GM12878 (cell line): ENCODE results near the gene ZMIZ1. TPM values are rescaled to one million over a fixed set of nuclear protein-coding genes. Genes with fewer than 3 reads are reported as not detected.

Experiments used
- ATAC-seq: fragments of 200-7000 bp; cut with Tn5 transposase; 3 replicates; pipeline ENCODE4 v1.9.1; 2020; ENCODE audit warnings: mild to moderate bottlenecking, moderate library complexity
- BruUV-seq: library from RNA; stranded (reverse); fragments of 400-500 nt; replicated peaks from 2 replicates; lab custom pipeline; 2021; lab: Mats Ljungman, UMichigan
- CTCF ChIA-PET: fragments of 300-600 bp; sonication (Branson Sonifier 250); formaldehyde crosslinking; extraction: SDS; loops from one replicate; lab custom pipeline; 2021; ENCODE audit warnings: inconsistent platforms; lab: Yijun Ruan, JAX
- POLR2A ChIA-PET: fragments of 350-600 bp; formaldehyde crosslinking; extraction: SDS; loops from one replicate; lab custom pipeline; 2021; ENCODE audit warnings: inconsistent platforms; lab: Charles Lee
- RAD21 ChIA-PET: fragments of 300-600 bp; sonication (Branson Sonifier 250); formaldehyde crosslinking; loops from one replicate; lab custom pipeline; 2023; ENCODE audit warnings: antibody characterized with exemption; ENCODE audit not compliant: unreplicated experiment; lab: Charles Lee
- SMC1A ChIA-PET: fragments of 300-600 bp; sonication (Branson Sonifier 250); formaldehyde crosslinking; loops from one replicate; lab custom pipeline; 2023; ENCODE audit not compliant: unreplicated experiment, uncharacterized antibody; lab: Charles Lee
- DNase-seq: peaks from one replicate; pipeline ENCODE4 v3.0.0-alpha.2; 2011; ENCODE audit warnings: low read depth, low spot score
- FAIRE-seq: peaks from 3 replicates; lab custom pipeline; 2011; peaks lifted over from hg19 to GRCh38; lab: Jason Lieb, UNC
- H2AFZ ChIP-seq: 2 replicates; pipeline ENCODE4 v1.6.0; 2011; ENCODE audit warnings: low read depth, low read length, control low read depth; ENCODE audit not compliant: control insufficient read depth
- H3K27ac ChIP-seq: 2 replicates; pipeline ENCODE4 v1.5.1; 2011; ENCODE audit warnings: control low read depth; ENCODE audit not compliant: control insufficient read depth, insufficient read depth
- H3K27me3 ChIP-seq, 2 experiments: replicated peaks in 1 of 2; 2 replicates each; pipeline versions ENCODE4 v1.6.0 to v1.6.1; 2011; ENCODE audit warnings: low read length in 1 of 2; ENCODE audit not compliant: control insufficient read depth in 2 of 2, insufficient read depth in 2 of 2
- H3K36me3 ChIP-seq, 2 experiments: 2 replicates each; pipeline ENCODE4 v1.5.1; 2011; ENCODE audit warnings: low read length in 1 of 2; ENCODE audit not compliant: control insufficient read depth in 2 of 2, insufficient read depth in 2 of 2
- H3K4me1 ChIP-seq: 2 replicates; pipeline ENCODE4 v1.6.1; 2011; ENCODE audit warnings: mild to moderate bottlenecking, low read length, moderate library complexity, mixed read lengths; ENCODE audit not compliant: control insufficient read depth, insufficient read depth
- H3K4me2 ChIP-seq: 2 replicates; pipeline ENCODE4 v1.6.0; 2011; ENCODE audit warnings: control low read depth; ENCODE audit not compliant: control insufficient read depth, insufficient read depth
- H3K4me3 ChIP-seq: fragments of 200-600 bp; sonication (generic); 2 replicates; pipeline ENCODE4 v1.5.1; 2016
- H3K79me2 ChIP-seq: 2 replicates; pipeline ENCODE4 v1.6.0; 2011; ENCODE audit warnings: low read length; ENCODE audit not compliant: control insufficient read depth, insufficient read depth
- H3K9ac ChIP-seq: 2 replicates; pipeline ENCODE4 v1.8.0; 2011; ENCODE audit warnings: low read length, control low read depth, mixed read lengths; ENCODE audit not compliant: control insufficient read depth, insufficient read depth
- H3K9me3 ChIP-seq: replicated peaks from 3 replicates; pipeline ENCODE4 v1.5.1; 2011; ENCODE audit warnings: mild to moderate bottlenecking, low read length; ENCODE audit not compliant: control insufficient read depth, insufficient read depth
- H4K20me1 ChIP-seq: 2 replicates; pipeline ENCODE4 v1.6.0; 2011; ENCODE audit not compliant: control insufficient read depth, insufficient read depth
- BCLAF1 ChIP-seq: fragments of 450-650 bp; IDR thresholded peaks from 2 replicates; pipeline ENCODE4 v1.6.1; 2017; ENCODE audit warnings: antibody characterized with exemption, mild to moderate bottlenecking, moderate library complexity
- CBFB ChIP-seq: IDR thresholded peaks from 2 replicates; pipeline ENCODE4 v1.6.1; 2016; ENCODE audit warnings: antibody characterized with exemption, low read depth
- CBX3 ChIP-seq: fragments of 200-600 bp; sonication (generic); IDR thresholded peaks from 2 replicates; pipeline ENCODE4 v1.6.1; 2016; ENCODE audit warnings: low read depth, borderline replicate concordance
- EED ChIP-seq: sonication (generic); IDR thresholded peaks from 2 replicates; pipeline ENCODE4 v1.6.1; 2016; ENCODE audit warnings: antibody characterized with exemption, low read depth
- EZH2 ChIP-seq: IDR thresholded peaks from 2 replicates; pipeline ENCODE4 v1.6.1; 2012; ENCODE audit warnings: low read depth, mild to moderate bottlenecking, control low read depth, inconsistent platforms, low read length, borderline replicate concordance; ENCODE audit not compliant: control insufficient read depth
- LARP7 ChIP-seq: fragments of 450-650 bp; IDR thresholded peaks from 2 replicates; pipeline ENCODE4 v1.6.1; 2017; ENCODE audit warnings: mild to moderate bottlenecking
- MAX ChIP-seq: IDR thresholded peaks from 2 replicates; pipeline ENCODE4 v1.6.1; 2012; ENCODE audit warnings: low read depth, low read length, improper control_type of control experiment
- MYB ChIP-seq: fragments of 150-350 bp; IDR thresholded peaks from 2 replicates; pipeline ENCODE4 v1.6.1; 2014; ENCODE audit warnings: mild to moderate bottlenecking, low read depth, low read length, borderline replicate concordance
- NKRF ChIP-seq: fragments of 450-650 bp; conservative IDR thresholded peaks from 2 replicates; pipeline ENCODE4 v1.6.1; 2017; ENCODE audit warnings: mild to moderate bottlenecking, moderate library complexity
- PBX3 ChIP-seq: IDR thresholded peaks from 2 replicates; pipeline ENCODE4 v1.6.1; 2011; ENCODE audit warnings: mild to moderate bottlenecking, low read depth, low read length, moderate library complexity; ENCODE audit not compliant: insufficient replicate concordance
- SMAD5 ChIP-seq: IDR thresholded peaks from 2 replicates; pipeline ENCODE4 v1.6.1; 2016; ENCODE audit warnings: antibody characterized with exemption, low read depth
- SREBF2 ChIP-seq: IDR thresholded peaks from 2 replicates; pipeline ENCODE4 v1.6.1; 2012; ENCODE audit warnings: mild to moderate bottlenecking, low read length
- SUPT20H ChIP-seq: IDR thresholded peaks from 2 replicates; pipeline ENCODE4 v1.6.1; 2011; ENCODE audit warnings: low read depth, mild to moderate bottlenecking, low read length, moderate library complexity, borderline replicate concordance; ENCODE audit not compliant: control insufficient read depth
- ZNF217 ChIP-seq: fragments of 450-650 bp; IDR thresholded peaks from 2 replicates; pipeline ENCODE4 v1.6.1; 2017; ENCODE audit warnings: antibody characterized with exemption, mild to moderate bottlenecking
- WGBS: methylation state at CpG from one replicate; pipeline ENCODE4 v1.1.6; 2016; ENCODE audit warnings: low lambda C conversion rate; ENCODE audit not compliant: insufficient replicate concordance, insufficient coverage; ENCODE audit errors: missing lambda C conversion rate; 5-methylcytosine and 5-hydroxymethylcytosine counted together
- in situ Hi-C: fragments of 300-500 bp; cut with MboI; formaldehyde crosslinking; loops from 9 replicates; pipeline ENCODE4 v1.14.3; 2018; ENCODE audit warnings: mixed read lengths
- intact Hi-C: fragments of 100-400 bp; cut with micrococcal nuclease; formaldehyde crosslinking; loops from one replicate; pipeline ENCODE4 v1.14.2; 2022; ENCODE audit not compliant: unreplicated experiment
- polyA plus RNA-seq, 11 experiments: library from polyadenylated mRNA; depleted of rRNA in 4 of 11; unstranded in 6 of 11; stranded (reverse) in 5 of 11; fragments of >200 nt; fragmentation: Nextera tagmentation in 4 of 11; fragmentation: Illumina TruSeq in 1 of 11; extraction: Ambion mirVana in 4 of 11; extraction: Trizol in 1 of 11; gene quantifications; 1 replicate in 1 of 11; 2 replicates in 10 of 11; pipeline versions ENCODE4 v1.2.1 to v1.2.3, GENCODE V29; 2011 to 2016; ENCODE audit warnings: inconsistent platforms in 2 of 11, missing spikeins in 2 of 11, low read depth in 1 of 11
- total RNA-seq, 4 experiments: library from RNA; depleted of rRNA in 3 of 4; stranded (reverse); fragments of >200 nt in 3 of 4; fragmentation: Illumina TruSeq in 1 of 4; extraction: Trizol in 1 of 4; gene quantifications; 2 replicates each; pipeline versions ENCODE4 v1.2.1 to v1.2.3, GENCODE V29; 2013 to 2021

ZMIZ1 gene
- total and polyA plus RNA-seq, 10 of the 15 experiments (the other 5 are each of a cell fraction or from before 2014, with no cell fraction given): 3.1 to 82.3 (median 14.9) TPM

- ChIA-PET RAD21 (no interaction called here), CTCF (no interaction called here), SMC1A (no interaction called here), POLR2A (no interaction called here)
- Histone ChIP-seq H4K20me1 (no peaks in the 10 kb centered on the region), H3K9me3 (no peaks in the 10 kb centered on the region), H2AFZ (no peak overlapping the region), H3K4me2 (no peak overlapping the region), H3K27ac (no peak overlapping the region), H3K27me3 (no peaks in the 10 kb centered on the region), H3K36me3 (no peaks in the 10 kb centered on the region), H3K9ac (no peak overlapping the region), H3K4me3 (no peak overlapping the region), H3K79me2 (no peaks in the 10 kb centered on the region), H3K4me1 (no peaks in the 10 kb centered on the region)
- DNase-seq (no peak), ATAC-seq (no peak), FAIRE-seq (no peak)
- in situ Hi-C loops (no loop called here), intact Hi-C loops (no loop called here)
- no TSS peak for BruUV-seq
- TF ChIP-seq PBX3 (no peak), BCLAF1 (no peak), MYB (no peak), CBFB (no peak), ZNF217 (no peak), NKRF (no peak), EZH2 (no peak), LARP7 (no peak), EED (no peak), CBX3 (no peak), MAX (no peak), SMAD5 (no peak), SREBF2 (no peak), SUPT20H (no peak)
- 60% methylated on average over 7 of the region's 7 CpGs for WGBS
Measured at GRCh38 chr10:79200346-79200745, 131.6 kb downstream of the ZMIZ1 start.
